ENCODE measurements around the gene BTLA.

DNA sequence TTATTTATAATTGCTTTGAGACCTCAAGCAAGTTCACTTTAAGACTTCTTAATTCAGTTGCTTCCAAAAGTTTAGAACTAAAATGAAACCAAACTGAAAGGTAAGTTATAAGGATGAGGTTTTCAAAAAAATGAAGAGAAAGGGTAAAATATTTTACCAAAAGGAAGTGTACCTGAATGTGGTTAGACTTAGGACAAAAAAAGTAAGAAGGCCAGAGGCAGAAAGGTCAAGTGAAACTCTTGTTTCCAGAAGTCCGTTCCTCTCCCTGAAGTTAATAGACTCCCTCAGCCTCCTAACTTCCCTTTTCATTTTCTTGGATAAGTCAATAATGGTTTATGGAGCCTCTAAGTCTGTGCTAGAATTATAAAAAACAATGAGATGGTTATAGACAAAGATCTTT is 16.6 kb downstream of the BTLA start:
- TF ChIP-seq, protein P1, sequence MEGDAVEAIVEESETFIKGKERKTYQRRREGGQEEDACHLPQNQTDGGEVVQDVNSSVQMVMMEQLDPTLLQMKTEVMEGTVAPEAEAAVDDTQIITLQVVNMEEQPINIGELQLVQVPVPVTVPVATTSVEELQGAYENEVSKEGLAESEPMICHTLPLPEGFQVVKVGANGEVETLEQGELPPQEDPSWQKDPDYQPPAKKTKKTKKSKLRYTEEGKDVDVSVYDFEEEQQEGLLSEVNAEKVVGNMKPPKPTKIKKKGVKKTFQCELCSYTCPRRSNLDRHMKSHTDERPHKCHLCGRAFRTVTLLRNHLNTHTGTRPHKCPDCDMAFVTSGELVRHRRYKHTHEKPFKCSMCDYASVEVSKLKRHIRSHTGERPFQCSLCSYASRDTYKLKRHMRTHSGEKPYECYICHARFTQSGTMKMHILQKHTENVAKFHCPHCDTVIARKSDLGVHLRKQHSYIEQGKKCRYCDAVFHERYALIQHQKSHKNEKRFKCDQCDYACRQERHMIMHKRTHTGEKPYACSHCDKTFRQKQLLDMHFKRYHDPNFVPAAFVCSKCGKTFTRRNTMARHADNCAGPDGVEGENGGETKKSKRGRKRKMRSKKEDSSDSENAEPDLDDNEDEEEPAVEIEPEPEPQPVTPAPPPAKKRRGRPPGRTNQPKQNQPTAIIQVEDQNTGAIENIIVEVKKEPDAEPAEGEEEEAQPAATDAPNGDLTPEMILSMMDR (IDR thresholded peaks at IDR 0.05), result no peak
- TF ChIP-seq POLR2A (IDR thresholded peaks at IDR 0.05), result no peak
